DOHH2 (cell line): Measurements from ENCODE around the gene TCOF1.

ENCODE experiments used
- H3F3A ChIP-seq: fragments of 200-600 bp; sonication (generic), shearing (Covaris generic); 2 replicates; pipeline ENCODE4 v1.6.0; 2016; ENCODE audit warnings: antibody characterized with exemption, mild to moderate bottlenecking; ENCODE audit not compliant: control insufficient read depth, insufficient read depth
- H3K27ac ChIP-seq: fragments of 200-600 bp; sonication (generic); 2 replicates; pipeline ENCODE4 v1.5.1; 2014; ENCODE audit warnings: low read depth, mild to moderate bottlenecking, low read length, moderate library complexity
- H3K27me3 ChIP-seq: fragments of 200-600 bp; sonication (generic); 2 replicates; pipeline ENCODE4 v1.6.1; 2014; ENCODE audit warnings: mild to moderate bottlenecking, low read length, mixed read lengths; ENCODE audit not compliant: control insufficient read depth
- H3K36me3 ChIP-seq: fragments of 200-600 bp; sonication (generic); 2 replicates; pipeline ENCODE4 v1.6.1; 2014; ENCODE audit warnings: mild to moderate bottlenecking, low read length, moderate library complexity, mixed read lengths; ENCODE audit not compliant: control insufficient read depth
- H3K4me1 ChIP-seq: fragments of 200-600 bp; sonication (generic); 2 replicates; pipeline ENCODE4 v1.6.1; 2014; ENCODE audit warnings: mild to moderate bottlenecking, low read length, mixed read lengths; ENCODE audit not compliant: control insufficient read depth
- H3K4me2 ChIP-seq: fragments of 200-600 bp; sonication (generic); 2 replicates; pipeline ENCODE4 v1.6.0; 2014; ENCODE audit warnings: mild to moderate bottlenecking, low read length, moderate library complexity
- H3K4me3 ChIP-seq: fragments of 200-600 bp; sonication (generic); 2 replicates; pipeline ENCODE4 v1.5.1; 2014; ENCODE audit warnings: mild to moderate bottlenecking, low read length, mixed read lengths
- H3K79me2 ChIP-seq: fragments of 200-600 bp; sonication (generic); 2 replicates; pipeline ENCODE4 v1.6.1; 2014; ENCODE audit warnings: mild to moderate bottlenecking, low read length, mixed read lengths; ENCODE audit not compliant: control insufficient read depth
- H3K9me2 ChIP-seq: fragments of 200-600 bp; sonication (generic); replicated peaks from 2 replicates; pipeline ENCODE4 v1.6.1; 2014; ENCODE audit warnings: mild to moderate bottlenecking, low read length, mixed read lengths; ENCODE audit not compliant: control insufficient read depth
- H3K9me3 ChIP-seq: fragments of 200-600 bp; sonication (generic); 2 replicates; pipeline ENCODE4 v1.6.1; 2014; ENCODE audit warnings: antibody characterized with exemption, low read length, mixed read lengths; ENCODE audit not compliant: control insufficient read depth, insufficient read depth
- H4K20me1 ChIP-seq: fragments of 200-600 bp; sonication (generic); 2 replicates; pipeline ENCODE4 v1.6.0; 2014; ENCODE audit warnings: low read depth, mild to moderate bottlenecking, antibody characterized with exemption, low read length, moderate library complexity; ENCODE audit not compliant: control insufficient read depth, insufficient read depth
- EZH2phosphoT487 ChIP-seq: fragments of 200-600 bp; sonication (generic); IDR thresholded peaks from 2 replicates; pipeline ENCODE4 v1.6.1; 2017; ENCODE audit warnings: borderline replicate concordance, mild to moderate bottlenecking, antibody characterized with exemption, low read length, moderate library complexity, mixed read lengths
- TF ChIP-seq, protein P1 (sequence below): fragments of 200-600 bp; sonication (generic); IDR thresholded peaks from one replicate; pipeline ENCODE4 v1.5.1; 2014; ENCODE audit warnings: antibody characterized with exemption, mild to moderate bottlenecking, low read depth, low read length; ENCODE audit not compliant: poor library complexity, severe bottlenecking

TCOF1 gene

DNA sequence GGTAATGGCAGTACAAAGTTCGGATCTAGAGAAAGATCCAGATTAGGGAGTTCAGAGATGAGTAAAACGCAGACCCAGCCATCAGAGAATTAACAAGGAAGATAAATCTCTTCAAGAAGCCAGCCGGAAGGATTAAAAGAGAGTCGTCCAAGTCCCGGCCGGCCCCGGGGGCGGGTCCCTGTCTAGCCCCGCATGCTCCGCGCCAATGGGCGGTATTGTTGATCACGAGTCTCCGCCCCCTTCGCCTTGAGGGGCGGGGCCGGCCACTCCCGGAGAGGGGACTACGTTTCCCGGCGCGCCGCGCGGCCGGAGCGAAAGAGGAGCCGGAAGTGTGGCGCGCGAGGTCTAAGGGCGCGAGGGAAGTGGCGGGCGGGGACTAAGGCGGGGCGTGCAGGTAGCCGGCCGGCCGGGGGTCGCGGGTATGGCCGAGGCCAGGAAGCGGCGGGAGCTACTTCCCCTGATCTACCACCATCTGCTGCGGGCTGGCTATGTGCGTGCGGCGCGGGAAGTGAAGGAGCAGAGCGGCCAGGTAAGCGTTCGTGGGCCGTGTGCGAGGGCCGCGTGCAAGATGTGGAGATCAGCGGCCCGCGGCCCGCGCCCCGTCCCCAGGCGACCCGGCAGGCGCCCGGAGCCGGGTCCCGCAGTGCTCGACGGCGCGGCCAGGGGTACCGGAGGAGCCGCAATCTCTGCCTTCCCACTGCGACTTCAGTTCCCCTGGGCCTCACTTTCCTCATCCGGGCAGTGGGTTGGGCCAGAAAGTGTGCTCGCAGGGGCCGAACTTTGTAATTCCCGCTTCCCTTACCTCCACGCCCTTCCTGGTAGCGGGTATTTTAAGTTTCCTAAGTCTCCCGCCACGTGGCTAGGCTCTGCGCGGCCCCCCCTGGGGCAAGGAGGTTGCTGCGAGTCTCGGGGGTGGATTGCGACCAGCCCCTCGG, at the start of gene TCOF1:
Gene TCOF1 (plus strand): TSS at position 372 of the 935 bp plus-strand sequence. CDS start 50 bp downstream, at position 422.
- H3K9me2 ChIP-seq, result no peaks in the 10 kb centered on the region
- H3K27ac ChIP-seq, result peak within 1 kb of the TSS; percentile 55
- peaks cover 48% of the 10 kb centered on the region for H3K36me3 ChIP-seq

GRCh38 chr5:150309101-150309885, 48.2 kb upstream of the TCOF1 start:
- Histone ChIP-seq H3K9me3 (no peaks in the 10 kb centered on the region), H3K4me3 (no peak overlapping the region), H3K79me2 (no peaks in the 10 kb centered on the region), H3K4me2 (no peak overlapping the region), H3K36me3 (no peaks in the 10 kb centered on the region), H3K27ac (no peak overlapping the region), H3K27me3 (peaks cover 30% of the 10 kb centered on the region), H3K9me2 (no peaks in the 10 kb centered on the region), H3K4me1 (no peaks in the 10 kb centered on the region), H4K20me1 (no peaks in the 10 kb centered on the region), H3F3A (no peaks in the 10 kb centered on the region)
- TF ChIP-seq, protein P1, sequence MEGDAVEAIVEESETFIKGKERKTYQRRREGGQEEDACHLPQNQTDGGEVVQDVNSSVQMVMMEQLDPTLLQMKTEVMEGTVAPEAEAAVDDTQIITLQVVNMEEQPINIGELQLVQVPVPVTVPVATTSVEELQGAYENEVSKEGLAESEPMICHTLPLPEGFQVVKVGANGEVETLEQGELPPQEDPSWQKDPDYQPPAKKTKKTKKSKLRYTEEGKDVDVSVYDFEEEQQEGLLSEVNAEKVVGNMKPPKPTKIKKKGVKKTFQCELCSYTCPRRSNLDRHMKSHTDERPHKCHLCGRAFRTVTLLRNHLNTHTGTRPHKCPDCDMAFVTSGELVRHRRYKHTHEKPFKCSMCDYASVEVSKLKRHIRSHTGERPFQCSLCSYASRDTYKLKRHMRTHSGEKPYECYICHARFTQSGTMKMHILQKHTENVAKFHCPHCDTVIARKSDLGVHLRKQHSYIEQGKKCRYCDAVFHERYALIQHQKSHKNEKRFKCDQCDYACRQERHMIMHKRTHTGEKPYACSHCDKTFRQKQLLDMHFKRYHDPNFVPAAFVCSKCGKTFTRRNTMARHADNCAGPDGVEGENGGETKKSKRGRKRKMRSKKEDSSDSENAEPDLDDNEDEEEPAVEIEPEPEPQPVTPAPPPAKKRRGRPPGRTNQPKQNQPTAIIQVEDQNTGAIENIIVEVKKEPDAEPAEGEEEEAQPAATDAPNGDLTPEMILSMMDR, result no peak
- no peak for TF ChIP-seq EZH2phosphoT487

More for the DNA sequence above, at the start of gene TCOF1:
- H3K79me2 ChIP-seq, result peaks cover 54% of the 10 kb centered on the region
- peak within 1 kb of the TSS; percentile 98 for H3K4me3 ChIP-seq
- peaks cover 16% of the 10 kb centered on the region for H4K20me1 ChIP-seq
- no peaks in the 10 kb centered on the region for H3F3A ChIP-seq
- peaks cover 42% of the 10 kb centered on the region for H3K4me1 ChIP-seq
- H3K4me2 ChIP-seq, result peak within 1 kb of the TSS; percentile 91
- no peaks in the 10 kb centered on the region for H3K9me3 ChIP-seq
- no peaks in the 10 kb centered on the region for H3K27me3 ChIP-seq
- TF ChIP-seq, protein P1, result no peak
- TF ChIP-seq EZH2phosphoT487, result no peak

DNA sequence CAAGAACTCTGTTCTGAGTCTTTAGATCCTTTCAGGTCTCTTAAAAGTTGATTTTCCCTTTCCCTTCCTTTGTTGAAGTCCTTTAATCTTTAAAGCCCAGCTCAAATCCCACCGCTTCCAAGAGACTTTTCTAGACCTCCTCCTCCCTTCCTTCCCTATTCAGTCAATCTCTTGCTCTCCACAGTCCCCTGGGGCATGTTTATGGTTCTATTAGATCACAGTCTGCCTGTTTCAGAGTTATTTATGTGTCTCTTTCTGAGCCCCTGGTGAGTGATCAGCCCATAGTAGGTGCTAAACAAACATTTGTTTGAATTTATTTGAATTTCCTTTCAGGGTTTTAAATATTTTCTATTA, 47.6 kb upstream of the TCOF1 start:
- Histone ChIP-seq H3K9me3 (no peaks in the 10 kb centered on the region), H3K36me3 (no peaks in the 10 kb centered on the region), H3K27me3 (peaks cover 28% of the 10 kb centered on the region), H4K20me1 (no peaks in the 10 kb centered on the region), H3K4me1 (no peaks in the 10 kb centered on the region), H3K4me2 (no peak overlapping the region), H3K79me2 (no peaks in the 10 kb centered on the region), H3K9me2 (no peaks in the 10 kb centered on the region), H3K4me3 (no peak overlapping the region), H3K27ac (no peak overlapping the region), H3F3A (no peaks in the 10 kb centered on the region)
- TF ChIP-seq EZH2phosphoT487, result no peak
- TF ChIP-seq, protein P1, result no peak
